ENCODE results near the gene EEF2. TPM values are rescaled to one million over a fixed set of nuclear protein-coding genes. Genes with fewer than 3 reads are reported as not detected.

Gene EEF2
- total RNA-seq, 1 experiment from 2014 or later: 1,742 TPM

GRCh38 chr19:3936506-3937442 is 48.5 kb downstream of the EEF2 start:
- no peak overlapping the region for H2AFZ ChIP-seq
- H4K20me1 ChIP-seq (ENCODE audit: insufficient read depth): no peaks in the 10 kb centered on the region
- no peaks in the 10 kb centered on the region for H3K9me2 ChIP-seq (ENCODE audit: insufficient read depth)
- intact Hi-C loops (cut with micrococcal nuclease; ENCODE audit: unreplicated experiment): no loop called here
- no peak for TF ChIP-seq EZH2 (IDR thresholded peaks at IDR 0.05; ENCODE audit: low read depth)
- TF ChIP-seq CTCF (conservative IDR thresholded peaks at IDR 0.05): no peak
- no peaks in the 10 kb centered on the region for H3K36me3 ChIP-seq (ENCODE audit: low read depth)
- ChIA-PET CTCF (no interaction called here), POLR2A (ENCODE audit: unreplicated experiment) (no interaction called here)
- BruUV-seq (replicated peaks): no TSS peak
- H3K27ac ChIP-seq: no peak overlapping the region
- H3K4me1 ChIP-seq (replicated peaks; ENCODE audit: insufficient read depth): no peaks in the 10 kb centered on the region
- no peaks in the 10 kb centered on the region for H3K27me3 ChIP-seq (ENCODE audit: insufficient read depth, low read depth)
- no peak overlapping the region for H3K4me2 ChIP-seq
- H3K4me3 ChIP-seq: no peak overlapping the region
- no peaks in the 10 kb centered on the region for H3F3A ChIP-seq (ENCODE audit: insufficient read depth, low read depth)
- no peak for DNase-seq
- H3K9me3 ChIP-seq (ENCODE audit: insufficient read depth, low read depth): no peaks in the 10 kb centered on the region
- no peaks in the 10 kb centered on the region for H3K79me2 ChIP-seq (ENCODE audit: low read depth)

GRCh38 chr19:3932931-3933810 is 52.1 kb downstream of the EEF2 start, which contains the start of gene NMRK2:
Gene NMRK2 (plus strand): TSS chr19:3933069. CDS start chr19:3933672, 603 bp downstream.
- no peak within 1 kb of the TSS for H3K4me3 ChIP-seq
- TF ChIP-seq EZH2 (IDR thresholded peaks at IDR 0.05; ENCODE audit: low read depth): no peak
- TF ChIP-seq CTCF (conservative IDR thresholded peaks at IDR 0.05): no peak
- BruUV-seq (replicated peaks): no TSS peak
- H3K27me3 ChIP-seq (ENCODE audit: insufficient read depth, low read depth): no peaks in the 10 kb centered on the region
- no peaks in the 10 kb centered on the region for H3K79me2 ChIP-seq (ENCODE audit: low read depth)
- H3K9me3 ChIP-seq (ENCODE audit: insufficient read depth, low read depth): no peaks in the 10 kb centered on the region
- no peaks in the 10 kb centered on the region for H3K4me1 ChIP-seq (replicated peaks; ENCODE audit: insufficient read depth)
- no peaks in the 10 kb centered on the region for H3F3A ChIP-seq (ENCODE audit: insufficient read depth, low read depth)
- H3K36me3 ChIP-seq (ENCODE audit: low read depth): no peaks in the 10 kb centered on the region
- no peak for DNase-seq
- POLR2A ChIA-PET (ENCODE audit: unreplicated experiment): no interaction called here
- H2AFZ ChIP-seq: no peak within 1 kb of the TSS
- no peaks in the 10 kb centered on the region for H3K9me2 ChIP-seq (ENCODE audit: insufficient read depth)
- H3K27ac ChIP-seq: no peak within 1 kb of the TSS
- CTCF ChIA-PET: interaction anchor here (0.5 kb wide), 1 partner anchor 16 kb away, joined by 3 read pairs; no protein-coding TSS in a partner anchor
- H4K20me1 ChIP-seq (ENCODE audit: insufficient read depth): no peaks in the 10 kb centered on the region
- intact Hi-C loops (cut with micrococcal nuclease; ENCODE audit: unreplicated experiment): no loop called here
- H3K4me2 ChIP-seq: peak within 1 kb of the TSS; percentile 63

GRCh38 chr19:3931041-3931440 is 54.2 kb downstream of the EEF2 start:
- POLR2A ChIA-PET (ENCODE audit: unreplicated experiment): no interaction called here

More at GRCh38 chr19:3931041-3931440, 54.2 kb downstream of the EEF2 start:
- TF ChIP-seq CTCF (conservative IDR thresholded peaks at IDR 0.05) (no peak), EZH2 (IDR thresholded peaks at IDR 0.05; ENCODE audit: low read depth) (no peak)
- intact Hi-C loops (cut with micrococcal nuclease; ENCODE audit: unreplicated experiment): no loop called here
- Histone ChIP-seq H3K27me3 (ENCODE audit: insufficient read depth, low read depth) (no peaks in the 10 kb centered on the region; the same call in 1 of the 2 replicates), H3K9me3 (ENCODE audit: insufficient read depth, low read depth) (no peaks in the 10 kb centered on the region), H3K4me2 (no peak overlapping the region), H3K36me3 (ENCODE audit: low read depth) (no peaks in the 10 kb centered on the region), H3K4me1 (replicated peaks; ENCODE audit: insufficient read depth) (no peaks in the 10 kb centered on the region), H3K9me2 (ENCODE audit: insufficient read depth) (no peaks in the 10 kb centered on the region), H3K4me3 (no peak overlapping the region), H3K27ac (no peak overlapping the region), H3K79me2 (ENCODE audit: low read depth) (no peaks in the 10 kb centered on the region), H3F3A (ENCODE audit: insufficient read depth, low read depth) (no peaks in the 10 kb centered on the region), H2AFZ (no peak overlapping the region), H4K20me1 (ENCODE audit: insufficient read depth) (no peaks in the 10 kb centered on the region)
- CTCF ChIA-PET: no interaction called here
- no TSS peak for BruUV-seq (replicated peaks)
- DNase-seq: peak in 1 of 2 experiments; percentile 13

Data from PC-9 (cell line).